Non-pigmented ciliary epithelial cell (primary cell): Measurements from ENCODE around the gene OR2T27.
"Not testable (repeated sequence)": the region's sequence is repeated elsewhere in the genome, so short reads cannot be mapped to it uniquely, and the experiment has no call there.

Experiments
- DNase-seq: peaks from one replicate; pipeline ENCODE4 v3.0.0-alpha.2; 2010; ENCODE audit warnings: low read depth

OR2T27 gene, protein sequence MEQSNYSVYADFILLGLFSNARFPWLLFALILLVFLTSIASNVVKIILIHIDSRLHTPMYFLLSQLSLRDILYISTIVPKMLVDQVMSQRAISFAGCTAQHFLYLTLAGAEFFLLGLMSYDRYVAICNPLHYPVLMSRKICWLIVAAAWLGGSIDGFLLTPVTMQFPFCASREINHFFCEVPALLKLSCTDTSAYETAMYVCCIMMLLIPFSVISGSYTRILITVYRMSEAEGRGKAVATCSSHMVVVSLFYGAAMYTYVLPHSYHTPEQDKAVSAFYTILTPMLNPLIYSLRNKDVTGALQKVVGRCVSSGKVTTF

DNA sequence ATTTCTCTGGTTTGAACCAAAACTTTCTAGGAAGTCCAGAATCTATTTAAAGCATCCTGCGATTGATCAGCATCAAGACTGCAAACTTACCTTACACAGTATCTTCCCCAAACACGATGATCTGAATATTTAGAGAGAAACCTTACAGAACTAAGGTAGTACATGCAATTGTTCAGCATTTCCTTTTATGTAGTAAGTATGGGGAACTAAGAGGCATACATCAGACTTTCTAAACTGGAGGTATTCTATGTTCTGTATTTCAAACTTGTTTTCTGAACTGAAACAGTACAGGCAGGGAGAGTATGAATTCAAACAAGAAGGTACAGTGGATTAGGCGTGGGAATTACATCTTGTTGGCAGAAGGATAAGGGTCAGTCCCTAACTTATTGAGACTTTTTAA, at the start of gene OR2T27:
OR2T27 (minus strand) TSS at position 175 of the 400 bp plus-strand sequence. CDS start 4,644 bp downstream, outside the sequence.
- not testable (repeated sequence) for DNase-seq

DNA sequence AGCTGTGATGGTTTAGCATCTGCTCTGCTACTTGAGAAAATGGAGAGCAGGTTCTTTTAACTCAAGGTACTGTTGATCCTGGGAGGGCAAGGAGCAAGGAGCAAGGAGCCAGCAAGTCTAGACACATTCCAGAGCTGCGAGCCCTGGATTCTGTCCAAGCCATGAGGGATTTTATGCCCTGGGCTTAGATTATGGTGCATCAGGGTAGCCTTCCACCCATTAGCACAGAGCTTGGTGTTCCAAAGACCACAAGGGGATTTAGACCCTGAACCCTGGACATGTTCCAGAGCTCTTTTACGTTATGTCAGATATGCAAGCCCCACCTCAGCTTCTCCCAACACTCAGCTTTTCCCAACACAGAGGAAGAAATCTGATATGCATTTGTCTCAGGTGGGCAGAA, 49.3 kb upstream of the OR2T27 start:
- DNase-seq = no peak

DNA sequence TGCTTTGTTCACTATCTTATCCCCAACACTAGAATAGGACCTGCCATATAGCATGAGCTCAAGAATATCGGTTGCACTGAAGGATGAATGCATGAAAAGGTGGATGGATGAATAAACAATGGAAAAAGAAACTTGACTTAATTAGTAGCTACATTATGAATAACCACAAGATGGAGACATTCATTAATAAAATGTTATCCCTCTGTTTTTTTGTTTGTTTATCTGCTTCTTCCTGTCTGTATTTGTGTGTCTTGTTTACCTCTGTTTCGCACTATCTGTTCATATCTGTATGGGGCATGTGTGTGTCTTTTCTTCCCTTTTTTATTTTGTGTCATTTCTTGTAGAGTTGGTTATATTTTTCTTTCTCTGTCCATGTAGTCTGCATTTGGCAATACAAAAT, 48.3 kb upstream of the OR2T27 start:
- DNase-seq = no peak

DNA sequence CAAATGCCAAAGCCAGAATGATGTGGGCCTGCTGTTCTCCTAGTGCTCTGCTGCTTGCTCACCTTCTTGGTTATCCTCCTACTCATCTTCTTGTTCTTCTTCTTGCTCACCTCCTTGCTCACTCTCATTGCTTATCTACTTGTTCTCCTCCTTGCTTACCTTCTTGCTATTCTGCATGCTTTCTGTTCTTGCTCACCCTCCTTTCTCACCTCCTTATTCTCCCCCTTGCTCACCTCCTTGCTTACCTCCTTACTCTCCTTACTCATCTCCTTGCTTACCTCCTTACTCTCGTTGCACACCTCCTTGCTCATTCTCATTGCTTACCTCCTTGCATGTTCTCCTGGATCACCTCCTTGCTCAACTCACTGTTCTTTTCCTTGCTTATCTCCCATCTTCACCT, 47.4 kb upstream of the OR2T27 start, which contains the start of gene OR14I1:
OR14I1 (minus strand) TSS at position 53 of the 400 bp plus-strand sequence.
- DNase-seq = no peak

DNA sequence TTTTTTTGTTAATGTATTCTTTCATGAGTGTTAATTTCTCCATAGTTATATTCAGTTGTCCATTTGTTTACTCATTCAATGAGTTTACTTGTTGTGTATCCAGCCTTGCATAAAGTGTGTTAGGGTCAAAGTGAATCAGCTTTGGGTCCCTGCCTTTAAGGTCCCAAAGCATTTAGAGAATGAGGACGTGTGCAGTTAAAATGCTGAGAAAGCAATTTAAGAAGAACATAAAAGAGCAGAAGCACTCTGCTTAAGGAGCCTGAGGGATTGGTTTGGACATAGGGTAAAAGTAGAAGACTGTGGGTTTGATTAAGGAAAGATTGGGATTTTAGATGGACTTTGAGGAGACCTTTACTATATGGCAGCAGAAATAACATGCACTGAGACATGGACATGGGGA, 43.8 kb upstream of the OR2T27 start:
- DNase-seq = no peak

DNA sequence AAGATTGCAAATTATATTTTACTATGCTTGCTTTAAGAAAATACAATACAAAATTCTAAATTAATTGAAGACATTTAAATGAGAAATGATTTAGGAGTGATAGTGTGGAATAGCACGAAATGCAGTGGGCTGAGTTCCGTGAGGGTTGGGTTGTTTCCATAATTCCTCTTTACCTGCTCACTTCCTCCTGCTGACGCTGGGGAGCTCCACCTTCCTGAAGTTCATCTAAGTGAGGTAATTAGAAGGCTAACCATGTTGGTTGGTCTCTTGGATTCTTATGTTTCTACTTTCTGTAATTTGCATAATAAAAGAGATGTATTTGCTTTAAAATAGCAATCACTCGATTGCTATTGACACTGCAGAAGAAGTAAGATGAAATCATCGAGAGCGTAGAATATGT, 42.6 kb upstream of the OR2T27 start:
- no peak for DNase-seq

DNA sequence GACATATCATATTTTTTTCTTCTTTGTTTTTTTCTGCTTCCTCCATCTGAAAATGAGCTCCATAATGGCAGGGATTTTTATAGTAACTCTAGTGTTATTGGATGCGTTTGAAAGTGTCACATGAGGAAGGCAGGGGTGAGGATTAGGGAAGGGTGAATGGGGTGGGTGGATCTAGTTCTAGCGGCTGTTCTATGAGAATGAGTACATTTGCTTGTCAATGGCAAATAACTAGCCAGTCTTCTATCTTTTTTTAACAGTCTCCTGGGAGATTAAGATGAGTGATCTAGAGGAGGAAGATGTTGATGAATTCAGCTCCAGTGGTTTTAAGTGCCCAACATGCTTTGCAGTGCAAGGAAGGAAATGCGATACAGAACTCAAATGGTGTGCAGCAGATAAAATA, 41.4 kb upstream of the OR2T27 start:
- no peak for DNase-seq

DNA sequence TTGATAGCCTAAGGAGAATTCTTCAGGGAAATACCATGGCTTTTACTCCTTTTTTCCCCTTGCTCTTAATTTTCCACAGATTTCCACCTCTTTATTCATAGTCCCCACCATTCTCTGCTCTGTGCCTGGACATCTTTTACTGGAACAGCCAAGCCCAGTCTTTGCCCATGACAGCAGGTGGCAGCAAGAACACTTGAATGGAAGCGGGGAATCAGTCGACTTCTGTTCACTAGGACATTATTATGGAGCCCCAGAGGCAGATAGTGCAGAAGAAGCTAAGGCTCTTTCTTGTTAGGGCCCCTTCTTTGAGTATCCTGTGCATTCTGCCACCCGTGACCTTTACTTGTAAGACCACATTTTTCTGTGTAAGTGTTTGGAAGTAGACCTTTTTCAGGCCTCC, 40.9 kb upstream of the OR2T27 start:
- no peak for DNase-seq

DNA sequence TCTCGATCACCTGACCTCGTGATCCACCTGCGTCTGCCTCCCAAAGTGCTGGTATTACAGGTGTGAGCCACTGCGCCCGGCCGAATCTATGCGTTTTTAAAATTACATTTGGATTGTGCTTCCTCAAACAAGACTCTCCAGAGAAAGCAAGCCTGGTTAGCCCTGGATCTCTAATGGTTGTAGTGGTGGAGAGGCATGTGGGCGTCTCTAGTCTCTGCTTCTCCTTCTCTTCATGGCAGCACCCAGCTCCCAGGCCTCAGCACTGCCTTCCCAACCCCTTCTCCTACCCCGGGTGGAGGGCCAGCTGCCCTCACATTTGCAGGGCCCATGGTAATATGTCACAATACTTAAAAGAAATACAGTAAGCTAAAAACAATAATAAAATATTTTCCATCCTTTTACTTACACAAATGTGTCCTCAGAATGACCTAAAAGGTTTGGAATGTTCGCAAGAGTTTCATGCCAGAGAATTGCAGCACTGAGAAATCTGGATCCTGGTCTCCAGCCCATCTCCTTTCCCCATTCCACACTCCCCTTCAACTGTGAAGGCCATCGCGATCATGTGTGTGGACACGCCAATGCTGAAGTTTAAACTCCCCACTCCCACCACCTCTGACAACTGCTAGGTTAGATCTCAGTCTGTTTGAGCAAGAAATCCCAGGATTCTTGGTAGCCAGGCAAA, 40.3 kb upstream of the OR2T27 start:
- DNase-seq = no peak

DNA sequence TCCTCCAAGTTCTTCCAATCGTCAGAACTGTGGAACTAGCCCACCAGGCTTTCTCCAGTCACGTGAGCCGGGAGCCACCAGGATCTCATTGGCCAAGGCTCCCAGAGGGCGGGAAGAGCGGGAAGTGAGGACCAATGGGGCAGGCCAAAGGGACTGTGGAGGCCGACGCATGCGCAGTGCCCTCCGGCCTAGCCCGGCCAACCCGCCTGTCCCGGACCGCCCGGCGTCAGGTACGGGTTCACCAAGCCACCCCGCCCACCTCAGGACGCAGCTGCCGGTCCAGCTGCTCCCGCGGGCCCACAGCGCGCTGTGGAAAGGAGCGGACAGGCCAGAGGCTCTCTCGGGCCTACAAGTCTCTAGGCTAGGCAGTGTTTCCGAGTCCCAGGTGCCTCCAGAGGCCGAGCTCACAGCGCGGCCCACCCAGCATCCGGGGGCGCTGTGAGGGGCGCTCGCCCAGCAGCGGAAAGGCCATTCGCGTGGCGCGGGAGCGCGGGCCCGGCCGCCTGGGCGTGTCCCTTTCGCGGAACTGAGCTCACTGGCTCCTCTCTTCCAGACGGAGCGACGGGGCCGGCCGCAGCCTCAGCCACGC, 36.3 kb upstream of the OR2T27 start:
- DNase-seq = no peak

DNA sequence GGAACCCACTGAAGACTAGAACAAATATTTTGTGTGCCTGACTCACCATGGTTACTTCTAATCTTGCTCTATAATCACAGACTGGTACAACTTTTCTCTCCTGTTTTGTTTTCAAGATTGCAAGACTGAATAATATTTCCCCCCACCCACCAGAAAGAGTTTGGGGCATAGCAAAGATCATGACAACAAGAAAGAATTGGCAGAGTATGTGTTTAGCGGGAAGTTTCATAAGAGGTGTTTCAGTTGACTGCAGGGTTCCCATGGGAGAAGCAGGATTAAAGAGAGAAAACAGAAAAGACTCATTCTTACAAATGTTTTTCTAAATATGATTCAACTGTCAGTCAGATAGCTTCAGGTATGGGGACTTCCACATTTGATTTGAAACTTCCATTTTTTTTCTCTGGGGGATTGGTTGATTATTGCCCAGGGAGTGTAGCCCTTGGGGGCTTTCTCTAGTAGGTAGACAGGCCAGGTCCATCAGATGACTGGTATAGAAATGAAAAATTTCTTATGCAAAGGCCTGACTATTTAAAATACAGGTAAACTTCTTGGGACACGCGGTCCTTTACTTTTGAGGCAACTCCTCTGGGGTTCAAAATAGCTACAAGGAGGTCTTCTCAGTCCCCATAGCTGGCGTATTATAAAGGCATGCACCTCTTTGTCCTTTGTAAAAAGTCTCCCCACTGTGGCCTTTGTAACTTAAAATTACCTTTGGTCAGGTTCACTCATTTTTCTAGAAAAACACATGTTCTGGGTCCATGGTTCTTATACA, 33.4 kb upstream of the OR2T27 start:
- DNase-seq = no peak

DNA sequence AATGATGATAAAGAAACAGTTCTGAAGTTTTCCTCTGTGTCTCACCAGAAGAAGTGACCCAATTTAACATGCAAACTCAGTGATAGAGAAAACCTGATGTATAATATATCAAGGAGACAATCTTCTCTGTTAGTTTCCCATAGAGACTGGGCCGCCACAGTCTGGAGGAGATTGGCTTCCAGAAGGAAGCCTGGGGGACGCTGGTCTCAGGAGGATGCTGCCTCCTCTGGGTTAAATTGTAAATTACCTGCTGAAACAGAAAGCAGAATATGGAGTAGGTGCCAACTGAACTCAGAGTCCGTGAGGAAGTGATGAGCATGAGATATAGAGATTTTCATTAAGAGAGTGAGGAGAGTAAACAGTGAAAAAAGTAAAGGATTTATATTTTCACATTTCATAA, 31.5 kb upstream of the OR2T27 start:
- no peak for DNase-seq

DNA sequence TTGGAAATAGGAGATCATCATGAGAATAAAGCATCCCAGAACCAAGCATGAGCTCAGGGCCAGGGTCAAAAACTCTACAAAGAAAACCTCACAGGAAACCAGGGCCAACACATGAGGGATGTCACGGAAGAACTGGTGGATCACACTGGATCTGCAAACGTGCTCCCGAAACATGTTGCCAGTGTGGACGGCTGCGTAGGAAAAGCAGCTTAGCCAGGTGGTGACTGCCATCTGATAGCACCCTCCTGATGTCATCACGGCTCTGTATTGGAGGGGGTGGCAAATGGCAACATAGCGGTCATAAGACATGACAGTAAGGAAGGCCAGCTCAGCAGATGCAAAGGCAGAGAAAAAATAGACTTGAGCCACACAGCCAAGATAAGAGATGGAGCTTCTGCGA, 26.3 kb upstream of the OR2T27 start:
- no peak for DNase-seq

DNA sequence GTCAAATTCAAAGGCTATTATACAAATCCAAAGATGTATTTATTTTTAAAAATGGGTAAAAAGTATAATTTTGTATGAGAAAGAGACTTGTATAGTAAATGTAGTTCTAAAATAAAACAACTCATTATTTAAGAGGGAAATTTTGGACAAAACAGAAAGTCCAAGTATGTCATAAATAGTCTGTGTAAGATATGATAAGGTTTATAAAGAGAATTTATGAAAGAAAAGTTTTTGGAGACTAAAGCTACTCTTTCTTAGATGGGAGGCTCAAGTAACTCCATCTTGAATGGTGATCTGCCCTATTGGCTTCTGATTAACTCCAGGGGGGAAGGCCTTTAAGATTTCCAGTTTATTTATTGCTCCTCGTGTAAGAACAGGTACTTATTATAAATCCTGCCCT, 14.7 kb upstream of the OR2T27 start:
- no peak for DNase-seq

DNA sequence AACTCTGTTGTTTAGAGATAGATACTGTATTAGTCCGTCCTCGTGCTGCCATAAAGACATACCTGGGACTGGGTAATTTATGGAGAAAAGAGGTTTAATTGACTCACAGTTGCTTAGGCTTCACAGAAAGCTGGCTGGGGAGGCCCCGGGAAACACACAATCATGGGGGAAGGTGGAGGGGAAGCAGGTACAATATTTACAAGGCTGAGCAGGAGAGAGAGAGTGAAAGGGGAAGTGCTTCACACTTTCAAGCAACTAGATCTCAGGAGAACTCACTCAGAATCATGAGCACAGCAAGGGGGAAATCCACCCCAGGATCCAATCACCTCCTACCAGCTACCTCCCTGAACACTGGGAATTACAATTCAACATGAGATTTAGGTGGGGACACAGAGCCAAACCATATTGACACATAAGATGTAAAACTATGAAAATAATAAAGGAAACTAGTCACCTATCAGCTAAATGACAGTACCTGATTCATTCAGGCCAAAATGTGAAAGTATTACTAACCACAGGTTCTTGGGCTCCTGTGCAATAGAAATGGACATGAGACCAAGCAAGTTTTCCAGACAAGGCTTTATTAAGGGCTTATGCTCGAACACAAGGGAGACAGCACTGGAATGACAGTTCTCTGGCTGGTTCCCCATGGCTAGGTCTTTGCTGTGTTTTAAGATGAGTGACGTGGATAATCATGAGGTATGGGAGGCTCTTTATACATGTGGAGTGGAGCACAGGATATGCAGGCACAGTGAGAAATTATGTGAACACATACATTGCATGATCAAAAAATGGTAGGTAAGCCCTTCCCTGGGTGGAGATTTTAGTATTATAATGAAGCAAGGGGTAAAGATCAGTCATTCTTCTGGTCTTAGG, 8.4 kb upstream of the OR2T27 start:
- not testable (repeated sequence) for DNase-seq

DNA sequence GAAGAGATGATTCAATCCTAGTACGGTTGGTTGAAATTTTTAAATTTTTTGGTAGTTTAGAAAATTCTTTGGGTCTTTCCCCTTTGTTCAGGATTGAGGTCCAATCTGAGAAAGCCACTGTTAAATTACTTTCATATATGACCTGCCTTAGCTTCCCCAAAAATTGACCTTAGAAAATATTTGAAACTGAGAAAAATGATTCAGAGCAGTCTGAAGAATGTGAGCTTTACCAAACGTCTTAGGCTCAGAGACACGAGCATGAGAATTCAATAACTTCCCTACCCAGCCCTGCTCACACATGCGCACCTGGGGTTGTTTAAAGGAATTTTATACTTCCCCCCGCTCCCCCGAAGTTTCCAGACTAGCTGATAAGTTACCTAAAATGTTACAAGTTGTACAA, 1.5 kb upstream of the OR2T27 start:
- not testable (repeated sequence) for DNase-seq

DNA sequence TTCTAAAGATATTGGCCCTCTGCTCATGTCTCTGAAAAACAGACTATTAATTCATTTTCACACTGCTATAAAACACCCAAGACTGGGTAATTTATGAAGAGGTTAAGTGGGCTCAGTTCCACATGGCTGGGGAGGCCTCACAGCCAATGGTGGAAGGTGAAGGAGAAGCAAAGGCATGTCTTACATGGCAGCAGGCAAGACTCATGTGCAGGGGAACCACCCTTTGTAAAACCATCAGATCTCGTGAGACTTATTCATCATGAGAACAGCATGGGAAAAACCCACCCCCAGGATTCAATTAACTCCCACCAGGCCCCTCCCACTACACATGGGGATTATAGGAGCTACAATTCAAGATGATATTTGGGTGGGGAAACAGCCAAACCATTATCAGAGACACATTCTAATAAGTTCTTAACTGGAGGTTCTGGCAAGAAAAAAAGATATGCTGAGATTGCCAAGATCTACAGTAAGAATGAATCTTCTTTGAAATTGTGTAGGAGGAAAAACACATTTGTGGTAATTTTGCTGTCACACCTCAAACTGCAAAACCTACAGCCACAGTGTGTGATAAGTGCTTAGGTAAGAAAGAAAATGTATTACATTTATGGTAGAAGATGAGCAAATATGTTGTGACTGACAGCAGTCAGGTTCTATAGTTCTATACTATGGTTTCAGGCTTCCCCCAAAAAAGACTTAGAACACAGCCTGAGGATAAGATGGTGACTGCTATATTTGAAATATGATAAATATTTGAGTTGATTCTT, 6.4 kb downstream of the OR2T27 start:
- not testable (repeated sequence) for DNase-seq

DNA sequence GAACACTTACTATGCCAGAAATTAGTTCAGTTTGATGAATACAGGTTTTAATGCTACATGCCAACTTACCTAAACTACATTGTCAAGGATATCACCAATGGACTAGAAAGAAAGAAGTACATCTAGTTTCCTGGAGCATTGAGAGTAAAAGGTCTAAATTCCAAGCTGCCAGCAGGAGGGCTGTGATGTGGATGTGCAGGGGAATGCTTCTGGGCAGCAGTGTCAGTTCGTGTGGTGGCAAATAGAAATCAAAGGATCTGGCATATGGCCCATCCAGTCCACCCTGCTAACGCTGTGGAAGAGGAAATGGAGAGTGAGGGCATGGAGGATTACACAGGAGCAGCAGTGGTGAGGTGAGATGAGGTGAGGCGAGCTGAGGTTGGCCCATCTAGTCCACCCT, 10.2 kb downstream of the OR2T27 start, which contains the start of gene OR2T35:
OR2T35 (minus strand) TSS at position 101 of the 400 bp plus-strand sequence. CDS start 6,020 bp downstream, outside the sequence.
- DNase-seq = not testable (repeated sequence)

DNA sequence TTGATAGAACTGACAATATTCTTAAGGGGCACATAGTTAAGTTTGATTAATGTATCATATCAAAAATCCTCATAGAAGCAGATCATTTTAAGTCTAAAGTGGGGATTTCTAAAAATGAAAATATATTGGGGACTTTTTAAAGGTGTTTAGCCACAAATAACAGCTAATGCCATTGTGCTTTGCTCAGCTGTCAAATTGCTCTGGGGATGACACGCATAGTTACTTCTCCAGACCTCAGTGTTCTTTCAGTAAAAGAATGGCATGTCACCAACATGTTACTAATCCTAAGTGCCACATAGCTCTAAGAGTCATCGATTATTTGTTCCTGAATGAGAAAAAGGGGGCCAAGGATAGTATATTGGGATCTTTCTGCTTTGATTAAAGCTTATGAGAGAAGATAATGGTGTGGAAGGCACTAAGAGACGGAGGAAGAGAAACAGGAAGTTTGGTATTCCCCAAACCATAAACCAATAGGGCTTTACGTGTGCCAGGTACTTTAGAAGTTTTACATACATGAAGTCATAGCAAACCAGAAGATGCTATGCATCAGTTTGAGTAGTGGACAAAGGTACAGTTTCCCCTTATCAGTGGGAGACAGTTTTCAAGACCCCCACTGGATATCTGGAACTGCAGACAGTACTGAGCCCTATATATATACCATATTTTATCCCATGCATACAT, 12.2 kb downstream of the OR2T27 start:
- DNase-seq = not testable (repeated sequence)

DNA sequence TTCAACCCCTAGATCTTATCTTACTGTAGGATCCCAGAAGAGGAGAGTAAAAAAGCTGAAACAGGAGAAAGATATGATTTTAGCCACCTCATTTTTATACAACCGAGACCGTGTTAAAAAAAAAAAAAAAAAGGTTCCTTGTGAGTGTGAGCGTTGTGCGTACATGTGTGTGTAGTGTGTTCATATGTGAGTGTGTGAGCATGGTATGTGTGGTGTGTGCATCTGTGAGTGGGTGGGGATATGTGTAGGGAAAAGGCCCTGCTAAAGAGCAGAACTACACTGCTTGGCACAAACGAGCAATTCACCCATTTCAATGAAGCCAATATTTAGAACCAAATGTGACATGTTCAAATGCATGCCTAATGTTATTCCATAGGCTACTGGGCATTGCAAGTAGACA, 13.7 kb downstream of the OR2T27 start:
- not testable (repeated sequence) for DNase-seq
